Measurements from ENCODE around the gene PTPN9. TPM values are rescaled to one million over a fixed set of nuclear protein-coding genes. Genes with fewer than 3 reads are reported as not detected.

Gene PTPN9
- 21.0 and 23.6 TPM in 2 replicates for total RNA-seq

GRCh38 chr15:75578948-75579920, at the start of gene PTPN9:
Gene PTPN9, minus strand, starts transcription at chr15:75579315. Its CDS starts 539 bp downstream, at chr15:75578776.
- intact Hi-C loops (cut with micrococcal nuclease): loop anchor here (1.0 to 2.0 kb wide), 3 partner anchors 46 to 125 kb away; partner anchors contain the start of genes IMP3 and SNUPN
- Mint-ChIP-seq H3K36me3 (ENCODE audit: low read depth) (peaks cover 4% of the 10 kb centered on the region), H3K27me3 (no peaks in the 10 kb centered on the region), H3K27ac (peak within 1 kb of the TSS; percentile 92), H3K4me3 (peak within 1 kb of the TSS; percentile 88), H3K9me3 (no peaks in the 10 kb centered on the region), H3K4me1 (peaks cover 12% of the 10 kb centered on the region)
- peak; percentile 90 for DNase-seq

- H3K4me3 Mint-ChIP-seq: peak within 1 kb of the TSS; percentile 93
- intact Hi-C loops (cut with micrococcal nuclease): loop anchor here (1.0 to 10.0 kb wide), 5 partner anchors 15 to 841 kb away; partner anchors contain the start of genes CSK, IMP3 and PTPN9
- no peaks in the 10 kb centered on the region for H3K27me3 Mint-ChIP-seq
- H3K36me3 Mint-ChIP-seq (ENCODE audit: low read depth): peaks cover 10% of the 10 kb centered on the region
- H3K27ac Mint-ChIP-seq: peak within 1 kb of the TSS; percentile 94
- H3K4me1 Mint-ChIP-seq: peaks cover 34% of the 10 kb centered on the region
- H3K9me3 Mint-ChIP-seq: no peaks in the 10 kb centered on the region
- peak; percentile 97 for DNase-seq
Observed at GRCh38 chr15:75625542-75626347, 46.6 kb upstream of the PTPN9 start, which contains the start of gene SNUPN. Gene SNUPN, minus strand, starts transcription at chr15:75625725. Its CDS starts 4,674 bp downstream, at chr15:75621051.

- H3K4me3 Mint-ChIP-seq: no peak overlapping the region
- no peaks in the 10 kb centered on the region for H3K27me3 Mint-ChIP-seq
- H3K36me3 Mint-ChIP-seq (ENCODE audit: low read depth): peaks cover 18% of the 10 kb centered on the region
- intact Hi-C loops (cut with micrococcal nuclease): loop anchor here (10.0 kb wide), 1 partner anchor 838 kb away; the partner anchor contains the start of gene CSK
- no peak for DNase-seq
- H3K4me1 Mint-ChIP-seq: peaks cover 36% of the 10 kb centered on the region
- H3K27ac Mint-ChIP-seq: peak overlapping the region; percentile 70
- H3K9me3 Mint-ChIP-seq: no peaks in the 10 kb centered on the region
Observed at GRCh38 chr15:75622505-75622904, 43.4 kb upstream of the PTPN9 start.

- intact Hi-C loops (cut with micrococcal nuclease): loop anchor here (10.0 kb wide), 1 partner anchor 836 kb away; the partner anchor contains the start of gene CSK
- H3K27ac Mint-ChIP-seq: peak overlapping the region; percentile 82
- peaks cover 28% of the 10 kb centered on the region for H3K36me3 Mint-ChIP-seq (ENCODE audit: low read depth)
- no peaks in the 10 kb centered on the region for H3K27me3 Mint-ChIP-seq
- H3K9me3 Mint-ChIP-seq: no peaks in the 10 kb centered on the region
- peak overlapping the region; percentile 58 for H3K4me3 Mint-ChIP-seq
- peaks cover 25% of the 10 kb centered on the region for H3K4me1 Mint-ChIP-seq
- DNase-seq: no peak
Observed at GRCh38 chr15:75620841-75621391, 41.8 kb upstream of the PTPN9 start.

DNA sequence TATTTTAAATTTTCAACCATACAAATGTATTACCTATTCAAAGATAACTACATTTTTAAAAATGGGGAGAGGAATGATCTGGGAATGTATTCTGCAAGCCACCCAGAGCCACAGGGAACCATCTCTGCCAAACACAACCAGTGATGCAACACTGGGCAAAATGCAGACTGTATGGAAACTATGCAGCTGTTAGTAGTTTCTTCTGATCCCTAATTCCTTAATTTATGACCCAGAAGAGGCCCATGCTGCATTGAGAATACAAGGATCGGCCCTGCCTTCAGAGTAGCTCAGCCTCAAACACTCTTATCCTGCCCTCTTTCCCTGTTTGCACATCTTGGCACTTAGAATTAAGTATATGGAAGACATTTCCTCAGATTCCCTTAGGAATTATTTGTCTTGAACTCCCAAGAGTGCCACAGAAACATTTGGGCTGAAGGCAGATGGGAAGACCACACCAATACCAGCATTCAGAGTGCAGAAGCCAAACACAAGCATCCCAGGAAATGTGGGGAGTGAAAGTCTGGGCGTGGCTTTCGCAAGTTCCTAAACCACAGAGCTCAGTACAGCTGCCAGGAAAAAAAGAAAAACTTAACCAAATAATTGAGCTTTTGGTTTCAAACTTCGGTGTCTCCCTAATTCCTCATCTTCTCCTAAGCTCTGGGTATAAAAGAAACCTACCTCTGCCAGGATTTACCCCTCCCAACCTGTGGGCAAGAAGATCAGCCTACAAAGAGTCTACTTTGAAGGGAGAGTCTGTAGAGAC, 41.1 kb upstream of the PTPN9 start:
- Mint-ChIP-seq H3K27ac (peak overlapping the region; percentile 82), H3K36me3 (ENCODE audit: low read depth) (peaks cover 33% of the 10 kb centered on the region), H3K9me3 (no peaks in the 10 kb centered on the region), H3K27me3 (no peaks in the 10 kb centered on the region), H3K4me3 (peak overlapping the region; percentile 58), H3K4me1 (peaks cover 24% of the 10 kb centered on the region)
- intact Hi-C loops (cut with micrococcal nuclease): loop anchor here (10.0 kb wide), 1 partner anchor 835 kb away; the partner anchor contains the start of gene CSK
- no peak for DNase-seq

DNA sequence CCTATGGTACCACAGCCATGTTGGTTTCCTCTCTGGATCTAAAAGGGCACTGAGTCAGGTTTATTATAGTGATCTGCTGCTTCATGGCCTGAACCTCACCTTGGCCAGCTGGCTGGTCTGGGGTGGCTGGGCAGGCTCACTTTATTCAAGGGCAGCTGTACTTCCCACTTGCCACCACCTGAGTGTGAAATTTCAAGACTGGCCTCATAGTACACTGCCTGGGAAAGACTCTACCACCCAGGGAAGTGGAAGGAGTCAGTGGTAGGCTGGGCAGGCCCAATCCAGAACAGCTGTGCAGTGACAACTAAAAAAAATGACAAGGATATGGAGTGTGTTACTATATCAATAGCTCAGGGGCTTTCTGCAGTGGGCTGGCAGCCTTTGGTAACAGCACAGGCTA, 37.7 kb upstream of the PTPN9 start:
- no peak for DNase-seq
- Mint-ChIP-seq H3K36me3 (ENCODE audit: low read depth) (peaks cover 50% of the 10 kb centered on the region), H3K4me1 (peaks cover 20% of the 10 kb centered on the region), H3K27ac (no peak overlapping the region), H3K4me3 (no peak overlapping the region), H3K9me3 (no peaks in the 10 kb centered on the region), H3K27me3 (no peaks in the 10 kb centered on the region)
- intact Hi-C loops (cut with micrococcal nuclease): no loop called here

DNA sequence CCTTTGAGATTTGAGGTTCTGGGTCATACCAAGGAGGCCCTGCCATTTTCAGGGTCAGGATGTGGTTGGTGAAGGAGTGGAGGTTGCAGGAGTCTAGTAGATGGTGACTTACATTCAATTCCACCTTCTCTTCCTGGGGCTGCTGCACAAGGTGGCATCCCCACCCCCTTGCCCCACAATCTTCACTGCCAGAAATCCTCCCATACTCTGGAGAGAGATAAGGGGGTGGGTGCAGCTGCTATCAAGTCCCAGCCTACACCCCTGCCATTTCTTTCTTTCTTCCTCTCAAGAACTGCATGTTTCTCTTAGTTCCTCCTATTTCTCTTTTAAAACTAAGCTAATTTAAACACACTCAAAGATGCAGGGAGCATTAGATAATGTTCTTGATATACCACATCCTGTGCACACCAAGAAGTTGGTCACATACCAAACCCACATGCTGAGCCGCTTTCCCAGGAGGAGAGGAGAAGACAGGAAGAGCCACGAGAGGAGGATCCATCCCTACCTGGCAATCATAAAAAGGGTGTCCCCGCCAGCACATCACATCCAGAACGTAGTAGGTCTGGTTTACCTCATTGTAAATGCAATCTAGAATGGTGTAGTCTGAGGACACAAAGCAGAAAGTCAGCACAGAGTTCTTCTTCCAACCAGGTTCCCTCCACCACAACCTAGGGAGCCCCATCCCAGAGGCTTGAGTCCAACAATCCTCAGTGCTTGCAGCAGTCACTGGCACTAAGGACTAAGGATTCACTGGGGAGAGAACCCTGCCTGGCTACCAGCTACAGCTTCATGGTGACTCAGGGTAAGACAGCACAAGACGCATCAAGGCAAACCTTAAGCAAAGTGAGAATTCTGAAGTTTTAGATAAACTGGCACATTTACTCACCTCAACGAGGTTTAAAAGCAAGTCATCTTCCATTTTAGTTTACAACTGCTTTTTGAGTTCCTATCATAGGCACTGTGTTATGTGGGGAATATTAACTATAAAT, 27.9 kb upstream of the PTPN9 start:
- Mint-ChIP-seq H3K27me3 (no peaks in the 10 kb centered on the region), H3K27ac (peak overlapping the region; percentile 88), H3K9me3 (no peaks in the 10 kb centered on the region), H3K4me3 (peak overlapping the region; percentile 65), H3K36me3 (ENCODE audit: low read depth) (peaks cover 60% of the 10 kb centered on the region), H3K4me1 (peaks cover 30% of the 10 kb centered on the region)
- intact Hi-C loops (cut with micrococcal nuclease): loop anchor here (2.0 kb wide), 1 partner anchor 18 kb away; the partner anchor contains the start of gene SNUPN
- peak; percentile 78 for DNase-seq

- DNase-seq: no peak
- peak overlapping the region; percentile 65 for H3K4me3 Mint-ChIP-seq
- H3K36me3 Mint-ChIP-seq (ENCODE audit: low read depth): peaks cover 62% of the 10 kb centered on the region
- intact Hi-C loops (cut with micrococcal nuclease): loop anchor here (2.0 kb wide), 1 partner anchor 19 kb away; the partner anchor contains the start of gene SNUPN
- H3K4me1 Mint-ChIP-seq: peaks cover 32% of the 10 kb centered on the region
- H3K27ac Mint-ChIP-seq: peak overlapping the region; percentile 88
- H3K27me3 Mint-ChIP-seq: no peaks in the 10 kb centered on the region
- no peaks in the 10 kb centered on the region for H3K9me3 Mint-ChIP-seq
Observed at GRCh38 chr15:75606026-75606425, 26.9 kb upstream of the PTPN9 start.

- intact Hi-C loops (cut with micrococcal nuclease): no loop called here
- DNase-seq: no peak
- no peak overlapping the region for H3K4me3 Mint-ChIP-seq
- H3K36me3 Mint-ChIP-seq (ENCODE audit: low read depth): peaks cover 55% of the 10 kb centered on the region
- peaks cover 36% of the 10 kb centered on the region for H3K4me1 Mint-ChIP-seq
- H3K9me3 Mint-ChIP-seq: no peaks in the 10 kb centered on the region
- no peak overlapping the region for H3K27ac Mint-ChIP-seq
- no peaks in the 10 kb centered on the region for H3K27me3 Mint-ChIP-seq
Observed at GRCh38 chr15:75599401-75599800, 20.3 kb upstream of the PTPN9 start.

- Mint-ChIP-seq H3K4me1 (peaks cover 36% of the 10 kb centered on the region), H3K36me3 (ENCODE audit: low read depth) (peaks cover 52% of the 10 kb centered on the region), H3K4me3 (peak overlapping the region; percentile 59), H3K27me3 (no peaks in the 10 kb centered on the region), H3K27ac (peak overlapping the region; percentile 85), H3K9me3 (no peaks in the 10 kb centered on the region)
- no peak for DNase-seq
- intact Hi-C loops (cut with micrococcal nuclease): no loop called here
Observed at GRCh38 chr15:75598361-75598760, 19.2 kb upstream of the PTPN9 start.

DNA sequence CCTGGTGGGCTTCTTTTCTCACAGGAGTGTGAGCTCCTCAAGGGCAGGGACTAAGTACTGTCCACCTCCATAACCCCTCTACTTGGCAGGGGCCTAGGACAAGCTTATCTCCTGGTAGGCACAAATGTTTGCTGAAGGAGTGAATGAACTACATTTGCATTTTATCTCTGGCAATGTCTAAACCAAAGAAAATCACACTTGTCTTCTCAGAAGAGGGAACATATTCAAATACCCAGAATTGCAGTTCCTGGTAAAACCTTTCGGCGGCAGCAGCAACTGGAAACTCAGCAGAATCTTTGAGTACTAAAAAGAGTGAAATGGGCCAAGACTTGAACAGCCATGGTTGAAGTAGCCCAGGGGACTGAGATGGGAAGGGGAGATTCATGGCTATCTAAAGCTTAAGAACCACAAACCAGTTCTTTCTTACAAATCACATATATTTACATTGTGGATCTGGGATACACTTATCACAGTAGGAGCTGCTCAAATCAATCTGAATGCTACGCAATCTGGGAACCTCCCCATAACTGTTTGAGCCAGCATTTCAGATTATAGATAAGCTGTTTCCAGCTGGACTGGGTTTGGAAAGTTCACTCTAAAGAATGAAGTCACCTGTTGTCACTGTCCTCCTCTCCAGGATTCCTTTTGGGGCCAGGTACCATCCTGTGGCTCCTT, 18.7 kb upstream of the PTPN9 start:
- no peaks in the 10 kb centered on the region for H3K9me3 Mint-ChIP-seq
- intact Hi-C loops (cut with micrococcal nuclease): loop anchor here (2.0 kb wide), 1 partner anchor 43 kb away; the partner anchor contains the start of gene IMP3
- peak; percentile 88 for DNase-seq
- H3K36me3 Mint-ChIP-seq (ENCODE audit: low read depth): peaks cover 52% of the 10 kb centered on the region
- peak overlapping the region; percentile 74 for H3K4me3 Mint-ChIP-seq
- H3K27ac Mint-ChIP-seq: peak overlapping the region; percentile 85
- H3K27me3 Mint-ChIP-seq: no peaks in the 10 kb centered on the region
- H3K4me1 Mint-ChIP-seq: peaks cover 36% of the 10 kb centered on the region

Data from activated CD4-positive, alpha-beta T cell treated with anti-CD3 and anti-CD28 coated beads, Interleukin-2, amount 10 ng/mL, durations not matched to agents 24 days and 14 days (primary cell).